ENCODE measurements around the gene COX14.

GRCh38 chr12:50102646-50103309 is 9.3 kb upstream of the COX14 start:
- TF ChIP-seq CTCF (IDR thresholded peaks at IDR 0.05): no peak
- no peak for TF ChIP-seq EZH2 (IDR thresholded peaks at IDR 0.05)
- no peak for TF ChIP-seq EZH2phosphoT487 (IDR thresholded peaks at IDR 0.05)

Measured in neural progenitor cell (in vitro differentiated cells).